Measurements from ENCODE around the gene MINDY2. TPM values are rescaled to one million over a fixed set of nuclear protein-coding genes. Genes with fewer than 3 reads are reported as not detected.

MINDY2 gene

GRCh38 chr15:58910456-58910855 is 139.4 kb downstream of the MINDY2 start:
- no peak overlapping the region for H3K9ac ChIP-seq (ENCODE audit: low read length)

More at GRCh38 chr15:58910456-58910855, 139.4 kb downstream of the MINDY2 start:
- no peak overlapping the region for H3K14ac ChIP-seq (ENCODE audit: low read length in 2 of 2)
- H3K27me3 ChIP-seq (ENCODE audit: control insufficient read depth in 1 of 2, insufficient read depth in 1 of 2, low read length in 2 of 2): no peaks in the 10 kb centered on the region
- H2AK5ac ChIP-seq (ENCODE audit: low read length, severe bottlenecking): no peak overlapping the region
- peaks cover 6 to 87% of the 10 kb centered on the region in 2 experiments for H3K36me3 ChIP-seq (ENCODE audit: control insufficient read depth in 1 of 2, insufficient read depth in 2 of 2, low read depth in 1 of 2, low read length in 2 of 2)
- WGBS: 100% methylated on average over 2 of the region's 4 CpGs
- no peak overlapping the region for H3K23ac ChIP-seq (ENCODE audit: low read length in 2 of 2)
- no peak overlapping the region for H2BK12ac ChIP-seq (ENCODE audit: low read length in 2 of 2)
- H3K18ac ChIP-seq (ENCODE audit: low read depth in 1 of 2, low read length in 2 of 2): no peak overlapping the region
- no peak overlapping the region for H2BK5ac ChIP-seq (ENCODE audit: low read depth, low read length, poor library complexity, severe bottlenecking)
- no peak overlapping the region for H3K27ac ChIP-seq (ENCODE audit: low read length, poor library complexity, severe bottlenecking)
- H3K4me3 ChIP-seq (ENCODE audit: insufficient read depth in 1 of 2, low read depth in 1 of 2, low read length in 2 of 2): no peak overlapping the region
- no peak overlapping the region for H4K8ac ChIP-seq (ENCODE audit: low read length)
- H3K79me1 ChIP-seq (replicated peaks; ENCODE audit: low read length, poor library complexity, severe bottlenecking): peaks cover 9% of the 10 kb centered on the region
- H4K91ac ChIP-seq (ENCODE audit: low read length): no peak overlapping the region
- peaks cover 5% of the 10 kb centered on the region for H3K4me1 ChIP-seq (ENCODE audit: control insufficient read depth, insufficient read depth, low read depth, low read length)
- H2AFZ ChIP-seq (ENCODE audit: low read depth, low read length): no peak overlapping the region
- no peak overlapping the region for H3K4me2 ChIP-seq (ENCODE audit: low read length, poor library complexity, severe bottlenecking)
- H3K4ac ChIP-seq (ENCODE audit: low read depth in 1 of 2, low read length in 2 of 2): no peak overlapping the region
- no peak for DNase-seq
- no peak overlapping the region for H2BK15ac ChIP-seq (ENCODE audit: low read depth, poor library complexity, severe bottlenecking)
- H3K9me3 ChIP-seq (ENCODE audit: control insufficient read depth, low read length): no peaks in the 10 kb centered on the region
- no peak overlapping the region for H2BK120ac ChIP-seq (ENCODE audit: low read depth, low read length)

Small RNA genes within 50 kb of the gene (small RNA-seq; reads per million reads assigned to genes)
- not detected for gene RF00012 (ENCODE audit: low read depth)
- gene ZNF444P1 (ENCODE audit: low read depth): not detected

Measured in mesenchymal stem cell (in vitro differentiated cells and primary cell).